SIG-M5 treated with dmso at 0.1 percent for 504 hours (cell line): ENCODE measurements around the gene ADAMTS2.

Experiments used
- DNase-seq: peaks from one replicate; lab custom pipeline; 2025; ENCODE audit not compliant: unreplicated experiment; lab: John Stamatoyannopoulos, UW

ADAMTS2 gene

GRCh38 chr5:179373101-179373934, 28.1 kb upstream of the ADAMTS2 start:
- DNase-seq, result no peak

- no peak for DNase-seq
Measured at GRCh38 chr5:179371681-179372680, 26.7 kb upstream of the ADAMTS2 start.

GRCh38 chr5:179371121-179371510, 25.9 kb upstream of the ADAMTS2 start:
- no peak for DNase-seq

- DNase-seq, result no peak
Measured at GRCh38 chr5:179370490-179371120, 25.3 kb upstream of the ADAMTS2 start.

GRCh38 chr5:179369530-179369884, 24.2 kb upstream of the ADAMTS2 start:
- DNase-seq, result no peak

GRCh38 chr5:179368806-179369529, 23.7 kb upstream of the ADAMTS2 start:
- DNase-seq, result no peak

- DNase-seq, result no peak
Measured at GRCh38 chr5:179368126-179368805, 23.0 kb upstream of the ADAMTS2 start.

- DNase-seq, result no peak
Measured at GRCh38 chr5:179367491-179367890, 22.2 kb upstream of the ADAMTS2 start.

- DNase-seq, result no peak
Measured at GRCh38 chr5:179362355-179362754, 17.1 kb upstream of the ADAMTS2 start.

GRCh38 chr5:179361037-179361603, 15.9 kb upstream of the ADAMTS2 start:
- DNase-seq, result no peak

- DNase-seq, result no peak
Measured at GRCh38 chr5:179357031-179357430, 11.8 kb upstream of the ADAMTS2 start.

GRCh38 chr5:179355976-179356974, 11.0 kb upstream of the ADAMTS2 start:
- DNase-seq, result peak; percentile 80

- no peak for DNase-seq
Measured at GRCh38 chr5:179354305-179354882, 9.1 kb upstream of the ADAMTS2 start.

- peak; percentile 15 for DNase-seq
Measured at GRCh38 chr5:179348843-179349242, 3.6 kb upstream of the ADAMTS2 start.

GRCh38 chr5:179348011-179348530, 2.8 kb upstream of the ADAMTS2 start:
- DNase-seq, result no peak

- no peak for DNase-seq
Measured at GRCh38 chr5:179347581-179347980, 2.3 kb upstream of the ADAMTS2 start.

GRCh38 chr5:179346875-179347274, 1.6 kb upstream of the ADAMTS2 start:
- no peak for DNase-seq

- DNase-seq, result no peak
Measured at GRCh38 chr5:179346401-179346800, 1.1 kb upstream of the ADAMTS2 start.
